ENCODE results near the gene LRRC36.

The LRRC36 gene

GRCh38 chr16:67281536-67282446, 44.8 kb upstream of the LRRC36 start:
- H3K4me3 ChIP-seq: no peak overlapping the region
- no peak overlapping the region for H3K27ac ChIP-seq
- H4K20me1 ChIP-seq: no peaks in the 10 kb centered on the region
- H3K9me3 ChIP-seq: no peaks in the 10 kb centered on the region
- no peak overlapping the region for H3K4me2 ChIP-seq
- H3K9ac ChIP-seq: no peak overlapping the region
- H3K36me3 ChIP-seq: peaks cover 10% of the 10 kb centered on the region
- peaks cover 4% of the 10 kb centered on the region; the same call in 1 of the 2 replicates for H3K27me3 ChIP-seq
- peaks cover 45% of the 10 kb centered on the region for H3K4me1 ChIP-seq
- TF ChIP-seq Cebpa-rat (IDR thresholded peaks at IDR 0.05): no peak

- H3K4me2 ChIP-seq: no peak overlapping the region
- H3K4me1 ChIP-seq: peaks cover 48% of the 10 kb centered on the region
- H3K27me3 ChIP-seq: peaks cover 4% of the 10 kb centered on the region; the same call in 1 of the 2 replicates
- no peak for TF ChIP-seq Cebpa-rat (IDR thresholded peaks at IDR 0.05)
- peaks cover 3% of the 10 kb centered on the region; the same call in 1 of the 2 replicates for H3K36me3 ChIP-seq
- H3K9me3 ChIP-seq: no peaks in the 10 kb centered on the region
- no peak overlapping the region for H3K9ac ChIP-seq
- H3K4me3 ChIP-seq: no peak overlapping the region
- no peaks in the 10 kb centered on the region for H4K20me1 ChIP-seq
- no peak overlapping the region for H3K27ac ChIP-seq
Measured at GRCh38 chr16:67282447-67282805, 44.2 kb upstream of the LRRC36 start.

DNA sequence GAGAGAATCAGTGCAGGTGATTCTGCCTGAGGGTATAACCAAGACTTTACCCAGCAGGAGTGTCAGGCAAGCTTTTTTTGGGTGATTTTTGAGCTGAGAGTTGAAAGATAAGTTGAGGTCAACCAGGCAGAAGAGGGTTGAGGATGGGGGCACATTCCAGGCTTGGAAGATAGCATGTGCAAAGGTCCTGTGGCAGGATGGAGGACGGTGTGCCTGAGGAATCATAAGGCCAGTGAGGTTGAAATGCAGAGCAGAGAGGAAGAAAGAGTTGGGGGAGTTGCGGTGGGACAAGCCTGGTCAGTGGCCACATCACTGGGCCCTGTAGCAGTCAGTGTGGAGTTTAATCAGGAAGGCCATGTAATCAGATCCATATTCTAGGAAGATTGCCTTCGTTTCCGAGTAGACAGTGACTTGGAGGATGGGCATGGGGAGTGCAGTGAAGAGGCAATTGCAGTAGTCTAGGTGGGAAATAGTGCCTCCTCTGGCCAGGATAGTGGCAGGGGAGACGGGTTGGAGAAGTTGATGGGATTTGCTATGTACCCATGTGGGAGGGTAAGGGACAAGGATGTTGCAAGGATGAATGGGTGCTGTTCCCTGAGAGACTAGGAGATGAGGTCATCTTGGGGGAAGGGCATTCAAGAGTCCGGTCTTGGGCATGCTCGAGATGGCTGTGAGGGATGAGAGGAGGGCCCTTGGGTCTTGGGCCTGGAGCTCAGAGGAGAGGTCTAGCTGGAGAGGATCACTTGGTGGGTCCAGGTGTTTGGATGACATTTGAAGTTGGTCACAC, 43.4 kb upstream of the LRRC36 start:
- no peaks in the 10 kb centered on the region for H4K20me1 ChIP-seq
- H3K27me3 ChIP-seq: peaks cover 4% of the 10 kb centered on the region; the same call in 1 of the 2 replicates
- no peaks in the 10 kb centered on the region for H3K36me3 ChIP-seq
- peak overlapping the region; percentile 83 for H3K4me2 ChIP-seq
- peaks cover 41% of the 10 kb centered on the region for H3K4me1 ChIP-seq
- H3K9me3 ChIP-seq: no peaks in the 10 kb centered on the region
- no peak overlapping the region for H3K4me3 ChIP-seq
- no peak for TF ChIP-seq Cebpa-rat (IDR thresholded peaks at IDR 0.05)
- H3K9ac ChIP-seq: peak overlapping the region; percentile 51; the same call in 1 of the 2 replicates
- no peak overlapping the region for H3K27ac ChIP-seq

GRCh38 chr16:67283826-67284555, 42.6 kb upstream of the LRRC36 start:
- H3K27ac ChIP-seq: peak overlapping the region; percentile 38
- no peak overlapping the region for H3K4me3 ChIP-seq
- TF ChIP-seq Cebpa-rat (IDR thresholded peaks at IDR 0.05): no peak
- H3K4me2 ChIP-seq: peak overlapping the region; percentile 83
- no peaks in the 10 kb centered on the region for H3K27me3 ChIP-seq
- H3K36me3 ChIP-seq: no peaks in the 10 kb centered on the region
- peak overlapping the region; percentile 51 for H3K9ac ChIP-seq
- H3K4me1 ChIP-seq: peaks cover 35% of the 10 kb centered on the region
- H4K20me1 ChIP-seq: no peaks in the 10 kb centered on the region
- no peaks in the 10 kb centered on the region for H3K9me3 ChIP-seq

DNA sequence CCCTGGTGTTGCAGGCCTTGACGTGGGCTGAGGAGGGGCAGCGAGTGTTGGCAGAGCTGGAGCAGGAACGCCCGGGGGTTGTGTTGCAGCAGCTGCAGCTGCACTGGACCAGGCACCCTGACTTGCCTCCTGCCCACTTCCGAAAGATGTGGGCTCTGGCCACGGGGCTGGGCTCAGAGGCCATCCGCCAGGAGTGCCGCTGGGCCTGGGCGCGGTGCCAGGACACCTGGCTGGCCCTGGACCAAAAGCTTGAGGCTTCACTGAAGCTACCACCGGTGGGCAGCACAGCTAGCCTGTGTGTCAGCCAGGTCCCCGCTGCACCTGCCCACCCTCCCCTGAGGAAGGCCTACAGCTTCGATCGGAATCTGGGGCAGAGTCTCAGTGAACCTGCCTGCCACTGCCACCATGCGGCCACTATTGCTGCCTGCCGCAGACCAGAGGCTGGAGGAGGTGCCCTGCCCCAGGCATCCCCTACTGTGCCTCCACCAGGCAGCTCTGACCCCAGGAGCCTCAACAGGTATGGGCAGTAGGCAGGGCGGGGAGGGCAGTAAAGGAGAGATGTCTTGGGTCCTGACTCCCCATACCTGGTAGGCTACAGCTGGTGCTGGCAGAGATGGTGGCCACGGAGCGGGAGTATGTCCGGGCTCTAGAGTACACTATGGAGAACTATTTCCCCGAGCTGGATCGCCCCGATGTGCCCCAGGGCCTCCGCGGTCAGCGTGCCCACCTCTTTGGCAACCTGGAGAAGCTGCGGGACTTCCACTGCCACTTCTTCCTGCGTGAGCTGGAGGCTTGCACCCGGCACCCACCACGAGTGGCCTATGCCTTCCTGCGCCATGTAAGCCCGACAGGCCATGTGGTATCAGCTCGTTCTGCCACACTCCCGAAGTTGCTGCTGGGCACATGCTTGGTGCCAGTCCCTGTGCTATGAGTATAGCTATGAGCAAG, 41.6 kb upstream of the LRRC36 start:
- no peak for TF ChIP-seq Cebpa-rat (IDR thresholded peaks at IDR 0.05)
- Histone ChIP-seq H3K4me2 (peak overlapping the region; percentile 83), H3K36me3 (no peaks in the 10 kb centered on the region)

GRCh38 chr16:67286441-67287235, 40.0 kb upstream of the LRRC36 start:
- no peak overlapping the region for H3K4me2 ChIP-seq
- H3K4me1 ChIP-seq: peaks cover 34% of the 10 kb centered on the region
- no peaks in the 10 kb centered on the region for H3K27me3 ChIP-seq
- no peaks in the 10 kb centered on the region for H3K36me3 ChIP-seq
- H3K9ac ChIP-seq: no peak overlapping the region
- no peak for TF ChIP-seq Cebpa-rat (IDR thresholded peaks at IDR 0.05)
- no peak overlapping the region for H3K27ac ChIP-seq
- H4K20me1 ChIP-seq: no peaks in the 10 kb centered on the region
- H3K9me3 ChIP-seq: no peaks in the 10 kb centered on the region
- no peak overlapping the region for H3K4me3 ChIP-seq

More for the DNA sequence above, 41.6 kb upstream of the LRRC36 start:
- Histone ChIP-seq H3K27ac (peak overlapping the region; percentile 38; the same call in 1 of the 2 replicates), H3K9me3 (no peaks in the 10 kb centered on the region), H3K4me3 (no peak overlapping the region), H3K4me1 (peaks cover 34% of the 10 kb centered on the region), H3K9ac (no peak overlapping the region), H4K20me1 (no peaks in the 10 kb centered on the region), H3K27me3 (no peaks in the 10 kb centered on the region)

GRCh38 chr16:67287960-67288359, 38.7 kb upstream of the LRRC36 start:
- Histone ChIP-seq H3K9ac (no peak overlapping the region), H4K20me1 (no peaks in the 10 kb centered on the region), H3K9me3 (no peaks in the 10 kb centered on the region), H3K4me2 (no peak overlapping the region), H3K27ac (no peak overlapping the region), H3K4me3 (no peak overlapping the region), H3K4me1 (peaks cover 34% of the 10 kb centered on the region), H3K27me3 (no peaks in the 10 kb centered on the region), H3K36me3 (no peaks in the 10 kb centered on the region)
- TF ChIP-seq Cebpa-rat (IDR thresholded peaks at IDR 0.05): no peak

GRCh38 chr16:67291461-67291860, 35.2 kb upstream of the LRRC36 start:
- Histone ChIP-seq H4K20me1 (no peaks in the 10 kb centered on the region), H3K9ac (no peak overlapping the region), H3K27me3 (no peaks in the 10 kb centered on the region), H3K4me3 (no peak overlapping the region), H3K27ac (no peak overlapping the region), H3K9me3 (no peaks in the 10 kb centered on the region), H3K4me1 (peaks cover 11% of the 10 kb centered on the region), H3K36me3 (no peaks in the 10 kb centered on the region), H3K4me2 (no peak overlapping the region)
- no peak for TF ChIP-seq Cebpa-rat (IDR thresholded peaks at IDR 0.05)

Data from BLaER1 (cell line).